ENCODE data around the gene SH3PXD2A. TPM values are rescaled to one million over a fixed set of nuclear protein-coding genes. Genes with fewer than 3 reads are reported as not detected.

SH3PXD2A gene
- total and polyA plus RNA-seq, 9 of the 15 experiments (the other 6 are each of a cell fraction or from before 2014, with no cell fraction given), result 0.41 to 9.3 (median 2.5) TPM

GRCh38 chr10:103772096-103772845, 83.1 kb downstream of the SH3PXD2A start (continued):
- peak; percentile 52 to 64 for TF ChIP-seq MNT (conservative IDR thresholded peaks at IDR 0.05)
- TF ChIP-seq USF1 (CRISPR knock-in tag; IDR thresholded peaks at IDR 0.05), result no peak
- TF ChIP-seq TCFL5 (CRISPR knock-in tag; conservative IDR thresholded peaks at IDR 0.05), result no peak
- TF ChIP-seq CHD7 (IDR thresholded peaks at IDR 0.05; ENCODE audit: low read depth, low read length), result no peak
- TF ChIP-seq ID3 (CRISPR knock-in tag; IDR thresholded peaks at IDR 0.05), result no peak
- no peak for TF ChIP-seq ID3 (tag; IDR thresholded peaks at IDR 0.05)
- TF ChIP-seq ARHGAP35 (IDR thresholded peaks at IDR 0.05; ENCODE audit: partially characterized antibody), result no peak
- no peak for TF ChIP-seq ZBED1 (IDR thresholded peaks at IDR 0.05)
- no peak for TF ChIP-seq TAF15 (IDR thresholded peaks at IDR 0.05; ENCODE audit: low read depth, low read length)
- TF ChIP-seq CHAMP1 (IDR thresholded peaks at IDR 0.05), result no peak

Measured in K562 (cell line).